GM23248 (cell line): ENCODE results near the gene PCED1B. TPM values are rescaled to one million over a fixed set of nuclear protein-coding genes. Genes with fewer than 3 reads are reported as not detected.

Source experiments
- DNase-seq: peaks from one replicate; pipeline ENCODE4 v3.0.0-alpha.2; 2015
- H2AFZ ChIP-seq: fragments of 200-600 bp; sonication (generic); 2 replicates; pipeline ENCODE4 v1.6.1; 2016; ENCODE audit warnings: antibody characterized with exemption
- H3F3A ChIP-seq: fragments of 200-600 bp; sonication (generic); 2 replicates; pipeline ENCODE4 v1.6.1; 2016; ENCODE audit warnings: mild to moderate bottlenecking, antibody characterized with exemption, mixed run types; ENCODE audit not compliant: insufficient read depth
- H3K27ac ChIP-seq: fragments of 200-600 bp; sonication (generic); 2 replicates; pipeline ENCODE4 v1.5.1; 2016; ENCODE audit warnings: mild to moderate bottlenecking
- H3K27me3 ChIP-seq: fragments of 200-600 bp; sonication (generic); replicated peaks from 2 replicates; pipeline ENCODE4 v1.6.1; 2016; ENCODE audit warnings: mild to moderate bottlenecking; ENCODE audit not compliant: insufficient read depth
- H3K36me3 ChIP-seq: fragments of 200-600 bp; sonication (generic); 2 replicates; pipeline ENCODE4 v1.6.1; 2016; ENCODE audit warnings: low read depth, mild to moderate bottlenecking
- H3K4me1 ChIP-seq: fragments of 200-600 bp; sonication (generic); 2 replicates; pipeline ENCODE4 v1.6.1; 2016; ENCODE audit warnings: mild to moderate bottlenecking; ENCODE audit not compliant: insufficient read depth
- H3K4me2 ChIP-seq: fragments of 200-600 bp; sonication (generic); one replicate; pipeline ENCODE4 v1.6.1; 2016; ENCODE audit warnings: mild to moderate bottlenecking; ENCODE audit not compliant: unreplicated experiment
- H3K4me3 ChIP-seq: fragments of 200-600 bp; sonication (generic); 2 replicates; pipeline ENCODE4 v1.5.1; 2016; ENCODE audit warnings: mild to moderate bottlenecking
- H3K79me2 ChIP-seq: fragments of 200-600 bp; sonication (generic); 2 replicates; pipeline ENCODE4 v1.6.1; 2016; ENCODE audit warnings: mild to moderate bottlenecking; ENCODE audit not compliant: insufficient read depth
- H3K9ac ChIP-seq: fragments of 200-600 bp; sonication (generic); 2 replicates; pipeline ENCODE4 v1.6.1; 2016; ENCODE audit warnings: mild to moderate bottlenecking
- H3K9me2 ChIP-seq: fragments of 200-600 bp; sonication (generic); 2 replicates; pipeline ENCODE4 v1.6.1; 2016; ENCODE audit warnings: mixed run types, mild to moderate bottlenecking, moderate library complexity; ENCODE audit not compliant: insufficient read depth
- H3K9me3 ChIP-seq: fragments of 200-600 bp; sonication (generic); one replicate; pipeline ENCODE4 v1.6.1; 2017; ENCODE audit warnings: low read depth
- H4K20me1 ChIP-seq: fragments of 200-600 bp; sonication (generic); 2 replicates; pipeline ENCODE4 v1.6.0; 2016; ENCODE audit not compliant: insufficient read depth
- EZH2 ChIP-seq: fragments of 200-600 bp; sonication (generic); IDR thresholded peaks from 2 replicates; pipeline ENCODE4 v1.6.1; 2018; ENCODE audit warnings: antibody characterized with exemption, mild to moderate bottlenecking; ENCODE audit not compliant: insufficient read depth, poor library complexity, severe bottlenecking
- EZH2phosphoT487 ChIP-seq: fragments of 200-600 bp; sonication (generic); IDR thresholded peaks from 2 replicates; pipeline ENCODE4 v1.6.1; 2018; ENCODE audit warnings: antibody characterized with exemption, moderate library complexity, mild to moderate bottlenecking, low read depth; ENCODE audit not compliant: insufficient read depth
- whole genome bisulfite sequencing, 2 experiments: methylation state at CpG; one replicate each; pipeline ENCODE4 v1.1.6; 2015 to 2017; ENCODE audit warnings: low lambda C conversion rate in 2 of 2, low coverage in 1 of 2; ENCODE audit errors: missing lambda C conversion rate in 2 of 2; 5-methylcytosine and 5-hydroxymethylcytosine counted together
- in situ Hi-C: fragments of 300-500 bp; cut with MboI; formaldehyde crosslinking; loops from 2 replicates; pipeline ENCODE4 v1.15.0; 2020
- polyA plus RNA-seq: library from polyadenylated mRNA; unstranded; fragments of >200 nt; fragmentation: Nextera tagmentation; extraction: Ambion mirVana; gene quantifications from 2 replicates; pipeline ENCODE4 v1.2.1, GENCODE V29; 2016
- total RNA-seq: library from RNA; depleted of rRNA; stranded (reverse); fragments of >200 nt; shearing (Covaris generic); gene quantifications from 2 replicates; pipeline ENCODE4 v1.2.3, GENCODE V29; 2014

Gene PCED1B
- total and polyA plus RNA-seq, 2 experiments from 2014 or later, result 3.5 to 3.6 TPM

DNA sequence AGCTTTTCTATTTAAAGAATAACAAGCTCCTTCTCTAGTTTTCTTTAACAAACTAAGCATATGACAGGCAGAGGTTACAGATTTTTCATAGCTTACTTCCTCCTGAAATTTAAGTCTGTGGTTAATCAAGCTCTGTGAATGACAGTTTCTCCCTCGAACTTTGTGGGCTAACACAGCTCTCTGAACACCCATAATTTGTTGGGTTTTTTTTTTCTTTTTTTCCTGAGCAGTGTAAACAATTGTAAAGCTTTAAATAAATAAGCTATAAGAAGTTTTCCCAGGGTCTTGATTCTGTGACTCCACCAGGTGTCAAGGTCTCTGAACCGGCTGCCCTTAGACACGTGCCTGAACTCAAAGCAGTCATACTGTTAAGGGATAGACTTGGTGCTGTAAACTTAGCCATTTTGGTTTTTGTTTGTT, 128.4 kb downstream of the PCED1B start:
- whole genome bisulfite sequencing, 2 experiments, result 72 to 74% methylated on average over 3 of the region's 3 CpGs
- H3K27ac ChIP-seq, result no peak overlapping the region
- H3K27me3 ChIP-seq, result no peaks in the 10 kb centered on the region
- no peak for TF ChIP-seq EZH2phosphoT487
- no peak for TF ChIP-seq EZH2
- in situ Hi-C loops, result no loop called here
- no peak overlapping the region for H3K4me3 ChIP-seq
- H3K9me2 ChIP-seq, result no peaks in the 10 kb centered on the region
- H4K20me1 ChIP-seq, result no peaks in the 10 kb centered on the region
- H3K79me2 ChIP-seq, result no peaks in the 10 kb centered on the region
- no peak overlapping the region for H3K9ac ChIP-seq
- no peaks in the 10 kb centered on the region for H3F3A ChIP-seq
- no peaks in the 10 kb centered on the region for H3K4me1 ChIP-seq
- H2AFZ ChIP-seq, result no peak overlapping the region
- H3K4me2 ChIP-seq, result no peak overlapping the region
- no peak for DNase-seq
- H3K9me3 ChIP-seq, result no peaks in the 10 kb centered on the region
- no peaks in the 10 kb centered on the region for H3K36me3 ChIP-seq

DNA sequence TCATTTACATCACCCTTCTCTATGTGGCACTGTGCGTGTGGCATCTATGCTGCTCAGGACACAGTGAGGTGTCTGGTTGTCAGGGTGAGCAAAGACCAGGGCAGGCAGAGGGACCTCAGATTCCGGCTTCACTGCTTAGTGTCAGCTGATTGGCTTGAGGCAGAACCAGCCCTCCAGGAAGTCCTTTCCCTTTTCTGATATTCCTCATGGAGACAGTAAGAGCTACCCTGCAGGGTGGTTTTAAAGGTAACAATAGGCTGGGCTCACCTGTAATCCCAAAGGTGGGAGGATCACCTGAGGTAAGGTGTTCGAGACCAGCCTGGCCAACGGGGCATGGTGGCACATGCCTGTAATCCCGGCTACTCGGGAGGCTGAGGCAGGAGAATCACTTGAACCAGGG, 129.6 kb downstream of the PCED1B start:
- Histone ChIP-seq H3K9me2 (no peaks in the 10 kb centered on the region), H3K4me3 (no peak overlapping the region), H3K36me3 (no peaks in the 10 kb centered on the region), H3K4me2 (no peak overlapping the region), H3K79me2 (no peaks in the 10 kb centered on the region), H3F3A (no peaks in the 10 kb centered on the region), H4K20me1 (no peaks in the 10 kb centered on the region), H3K27ac (no peak overlapping the region), H3K27me3 (no peaks in the 10 kb centered on the region), H2AFZ (no peak overlapping the region), H3K4me1 (no peaks in the 10 kb centered on the region), H3K9me3 (no peaks in the 10 kb centered on the region), H3K9ac (no peak overlapping the region)
- WGBS, 2 experiments, result 96 to 99% methylated on average over 6 of the region's 6 CpGs
- in situ Hi-C loops, result no loop called here
- DNase-seq, result no peak
- TF ChIP-seq EZH2 (no peak), EZH2phosphoT487 (no peak)

- H3F3A ChIP-seq, result no peaks in the 10 kb centered on the region
- H3K9ac ChIP-seq, result no peak overlapping the region
- H3K36me3 ChIP-seq, result no peaks in the 10 kb centered on the region
- no peak overlapping the region for H3K4me2 ChIP-seq
- in situ Hi-C loops, result no loop called here
- DNase-seq, result no peak
- no peak overlapping the region for H2AFZ ChIP-seq
- no peaks in the 10 kb centered on the region for H3K9me3 ChIP-seq
- H3K4me3 ChIP-seq, result no peak overlapping the region
- H3K79me2 ChIP-seq, result no peaks in the 10 kb centered on the region
- H3K27me3 ChIP-seq, result no peaks in the 10 kb centered on the region
- no peaks in the 10 kb centered on the region for H3K4me1 ChIP-seq
- WGBS, 2 experiments, result 94 to 97% methylated on average over 4 of the region's 4 CpGs
- no peaks in the 10 kb centered on the region for H3K9me2 ChIP-seq
- TF ChIP-seq EZH2 (no peak), EZH2phosphoT487 (no peak)
- no peak overlapping the region for H3K27ac ChIP-seq
- no peaks in the 10 kb centered on the region for H4K20me1 ChIP-seq
Observed at GRCh38 chr12:47210776-47211175, 131.4 kb downstream of the PCED1B start.

DNA sequence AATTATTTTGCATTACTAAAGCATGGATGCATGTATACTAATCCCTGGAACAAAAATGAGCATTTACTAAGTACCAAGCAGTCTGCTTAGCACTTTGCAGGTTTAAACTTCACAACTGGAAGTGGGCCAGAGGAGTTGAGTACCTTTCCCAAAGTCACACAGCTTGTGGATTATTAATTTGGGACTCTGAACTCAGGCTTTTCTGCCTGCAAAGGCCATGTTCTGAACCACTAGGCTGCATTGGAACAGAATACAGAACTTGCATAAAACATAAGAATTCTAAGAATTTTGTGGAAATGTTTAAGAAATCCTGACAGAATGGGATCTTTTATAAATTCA, 133.2 kb downstream of the PCED1B start:
- no peak for TF ChIP-seq EZH2phosphoT487
- TF ChIP-seq EZH2, result no peak
- in situ Hi-C loops, result no loop called here
- no peaks in the 10 kb centered on the region for H3F3A ChIP-seq
- no peak overlapping the region for H2AFZ ChIP-seq
- no peak for DNase-seq
- H3K4me3 ChIP-seq, result no peak overlapping the region
- peaks cover 7% of the 10 kb centered on the region; the same call in 1 of the 2 replicates for H3K4me1 ChIP-seq
- no peak overlapping the region for H3K4me2 ChIP-seq
- no peaks in the 10 kb centered on the region for H4K20me1 ChIP-seq
- no peaks in the 10 kb centered on the region for H3K9me2 ChIP-seq
- no peaks in the 10 kb centered on the region for H3K36me3 ChIP-seq
- H3K9ac ChIP-seq, result no peak overlapping the region
- no peaks in the 10 kb centered on the region for H3K27me3 ChIP-seq
- no peak overlapping the region for H3K27ac ChIP-seq
- no peaks in the 10 kb centered on the region for H3K9me3 ChIP-seq
- no peaks in the 10 kb centered on the region for H3K79me2 ChIP-seq

DNA sequence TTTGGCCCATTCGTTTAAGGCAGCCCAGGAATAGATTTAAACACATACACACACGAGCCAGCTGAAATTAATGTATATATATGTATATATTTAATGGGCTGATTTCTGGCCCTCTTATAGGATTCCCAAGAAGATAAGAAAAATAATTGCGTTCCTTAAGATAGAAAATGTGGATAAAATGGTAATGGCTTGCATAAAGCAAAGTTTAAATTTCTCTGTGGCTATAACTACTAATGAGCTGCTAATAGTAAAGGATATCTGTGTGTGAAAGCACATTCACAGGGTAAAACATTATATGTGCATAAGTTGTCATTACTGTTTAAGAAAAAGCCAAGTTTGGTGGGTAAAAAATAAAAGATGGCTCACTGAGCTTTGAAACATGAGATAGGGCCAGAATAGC, 134.0 kb downstream of the PCED1B start:
- Histone ChIP-seq H3K9me2 (no peaks in the 10 kb centered on the region), H3K9me3 (no peaks in the 10 kb centered on the region), H3F3A (no peaks in the 10 kb centered on the region), H3K27ac (no peak overlapping the region), H3K4me3 (no peak overlapping the region), H3K4me1 (peaks cover 7% of the 10 kb centered on the region; the same call in 1 of the 2 replicates), H4K20me1 (no peaks in the 10 kb centered on the region), H3K36me3 (no peaks in the 10 kb centered on the region), H3K9ac (no peak overlapping the region), H3K79me2 (no peaks in the 10 kb centered on the region), H3K4me2 (no peak overlapping the region), H2AFZ (no peak overlapping the region), H3K27me3 (no peaks in the 10 kb centered on the region)
- in situ Hi-C loops, result no loop called here
- no peak for DNase-seq
- TF ChIP-seq EZH2, result no peak
- WGBS, 2 experiments, result 85 to 88% methylated on average over 3 of the region's 3 CpGs
